Measurements from ENCODE around the gene NFKBIL1. TPM values are rescaled to one million over a fixed set of nuclear protein-coding genes. Genes with fewer than 3 reads are reported as not detected.

Gene NFKBIL1
- total RNA-seq, 1 donor from 2014 or later, result 17.8 TPM

- no peak for TF ChIP-seq CTCF (IDR thresholded peaks at IDR 0.05)
- intact Hi-C loops (cut with DNase I), result no loop called here
- Histone ChIP-seq H3K36me3 (no peaks in the 10 kb centered on the region), H3K27ac (peak within 1 kb of the TSS; percentile 84), H3K4me1 (peaks cover 53% of the 10 kb centered on the region), H3K9me3 (no peaks in the 10 kb centered on the region), H3K4me3 (peak within 1 kb of the TSS; percentile 79), H3K27me3 (ENCODE audit: low read depth) (no peaks in the 10 kb centered on the region)
- no peak for ATAC-seq
- no peak for DNase-seq
These were observed 34.8 kb downstream of the NFKBIL1 start, which contains the start of gene LTB for GRCh38 chr6:31582230-31582643. Gene LTB, minus strand, starts transcription at chr6:31582424. Its CDS starts 7 bp downstream, at chr6:31582417.

GRCh38 chr6:31585491-31585890 lies 38.1 kb downstream of the NFKBIL1 start:
- ATAC-seq (no peak), DNase-seq (no peak)
- Histone ChIP-seq H3K27ac (peak overlapping the region; percentile 64), H3K27me3 (ENCODE audit: low read depth) (no peaks in the 10 kb centered on the region), H3K9me3 (no peaks in the 10 kb centered on the region), H3K4me1 (peaks cover 42% of the 10 kb centered on the region), H3K36me3 (no peaks in the 10 kb centered on the region), H3K4me3 (no peak overlapping the region)
- intact Hi-C loops (cut with DNase I), result no loop called here
- peak; percentile 22 for TF ChIP-seq CTCF (IDR thresholded peaks at IDR 0.05)

GRCh38 chr6:31586008-31586407 lies 38.6 kb downstream of the NFKBIL1 start, which contains the start of gene LST1:
Gene LST1, plus strand, starts transcription at chr6:31586277. Its CDS starts 1,023 bp downstream, at chr6:31587300.
- no peaks in the 10 kb centered on the region for H3K9me3 ChIP-seq
- H3K27me3 ChIP-seq (ENCODE audit: low read depth), result no peaks in the 10 kb centered on the region
- peak within 1 kb of the TSS; percentile 44 for H3K4me3 ChIP-seq
- peak; percentile 50 to 66 for ATAC-seq
- no peak for TF ChIP-seq CTCF (IDR thresholded peaks at IDR 0.05)
- intact Hi-C loops (cut with DNase I), result no loop called here
- peak within 1 kb of the TSS; percentile 64 for H3K27ac ChIP-seq
- H3K36me3 ChIP-seq, result no peaks in the 10 kb centered on the region
- no peak for DNase-seq
- peaks cover 40% of the 10 kb centered on the region for H3K4me1 ChIP-seq

GRCh38 chr6:31586599-31587281 lies 39.3 kb downstream of the NFKBIL1 start:
- H3K9me3 ChIP-seq, result no peaks in the 10 kb centered on the region
- intact Hi-C loops (cut with DNase I), result no loop called here
- TF ChIP-seq CTCF (IDR thresholded peaks at IDR 0.05), result no peak
- peak overlapping the region; percentile 44 for H3K4me3 ChIP-seq
- peaks cover 37% of the 10 kb centered on the region for H3K4me1 ChIP-seq
- DNase-seq (no peak), ATAC-seq (peak; percentile 77 to 82)
- no peaks in the 10 kb centered on the region for H3K27me3 ChIP-seq (ENCODE audit: low read depth)
- no peaks in the 10 kb centered on the region for H3K36me3 ChIP-seq
- H3K27ac ChIP-seq, result peak overlapping the region; percentile 64

GRCh38 chr6:31587791-31588777 lies 40.7 kb downstream of the NFKBIL1 start:
- no peak for TF ChIP-seq CTCF (IDR thresholded peaks at IDR 0.05)
- DNase-seq (no peak), ATAC-seq (no peak)
- peak overlapping the region; percentile 44 for H3K4me3 ChIP-seq
- H3K4me1 ChIP-seq, result peaks cover 23% of the 10 kb centered on the region
- H3K36me3 ChIP-seq, result no peaks in the 10 kb centered on the region
- no peaks in the 10 kb centered on the region for H3K27me3 ChIP-seq (ENCODE audit: low read depth)
- H3K9me3 ChIP-seq, result no peaks in the 10 kb centered on the region
- peak overlapping the region; percentile 64 for H3K27ac ChIP-seq
- intact Hi-C loops (cut with DNase I), result no loop called here

Data from lower lobe of right lung (tissue), 2 donors.